ENCODE data around the gene USP43. TPM values are rescaled to one million over a fixed set of nuclear protein-coding genes. Genes with fewer than 3 reads are reported as not detected.
"Not testable (repeated sequence)": the region's sequence is repeated elsewhere in the genome, so short reads cannot be mapped to it uniquely, and the experiment has no call there.

Gene USP43
- not detected for polyA plus RNA-seq (2012; ENCODE audit: insufficient read depth, insufficient read length, low read depth)

GRCh38 chr17:9644910-9645751 lies at the start of gene USP43:
Gene USP43 (plus strand): TSS chr17:9645517. CDS start chr17:9645633, 116 bp downstream.
- Histone ChIP-seq H3K9me3 (no peaks in the 10 kb centered on the region), H3K27me3 (no peaks in the 10 kb centered on the region), H3K36me3 (no peaks in the 10 kb centered on the region), H3K4me3 (ENCODE audit: low read depth, low read length) (no peak within 1 kb of the TSS), H3K4me1 (no peaks in the 10 kb centered on the region)
- DNase-seq = no peak
- TF ChIP-seq CTCF (IDR thresholded peaks at IDR 0.05; ENCODE audit: low read depth, low read length) = no peak

GRCh38 chr17:9597638-9598037 lies 47.7 kb upstream of the USP43 start:
- H3K9me3 ChIP-seq; DNase-seq; H3K4me1 ChIP-seq; H3K36me3 ChIP-seq; H3K4me3 ChIP-seq (ENCODE audit: low read depth, low read length); H3K27me3 ChIP-seq: not testable (repeated sequence)

- TF ChIP-seq CTCF (IDR thresholded peaks at IDR 0.05; ENCODE audit: low read depth, low read length) = no peak
- H3K4me1 ChIP-seq = no peaks in the 10 kb centered on the region
- no peak overlapping the region for H3K4me3 ChIP-seq (ENCODE audit: low read depth, low read length)
- H3K27me3 ChIP-seq = no peaks in the 10 kb centered on the region
- DNase-seq = no peak
- no peaks in the 10 kb centered on the region for H3K9me3 ChIP-seq
- no peaks in the 10 kb centered on the region for H3K36me3 ChIP-seq
These were observed 46.7 kb upstream of the USP43 start for GRCh38 chr17:9598661-9599060.

- not testable (repeated sequence) for H3K9me3 ChIP-seq; H3K27me3 ChIP-seq; DNase-seq; H3K36me3 ChIP-seq; H3K4me3 ChIP-seq (ENCODE audit: low read depth, low read length); H3K4me1 ChIP-seq
These were observed 40.7 kb upstream of the USP43 start for GRCh38 chr17:9604583-9604982.

- no peak overlapping the region for H3K4me3 ChIP-seq (ENCODE audit: low read depth, low read length)
- H3K4me1 ChIP-seq = no peaks in the 10 kb centered on the region
- no peak for DNase-seq
- no peaks in the 10 kb centered on the region for H3K27me3 ChIP-seq
- H3K36me3 ChIP-seq = no peaks in the 10 kb centered on the region
- no peaks in the 10 kb centered on the region for H3K9me3 ChIP-seq
- TF ChIP-seq CTCF (IDR thresholded peaks at IDR 0.05; ENCODE audit: low read depth, low read length) = no peak
These were observed 38.9 kb upstream of the USP43 start for GRCh38 chr17:9606453-9606852.

GRCh38 chr17:9607058-9607457 lies 38.3 kb upstream of the USP43 start:
- not testable (repeated sequence) for H3K9me3 ChIP-seq; DNase-seq; H3K4me3 ChIP-seq (ENCODE audit: low read depth, low read length); H3K36me3 ChIP-seq; H3K27me3 ChIP-seq; H3K4me1 ChIP-seq

- no peak for DNase-seq
- TF ChIP-seq CTCF (IDR thresholded peaks at IDR 0.05; ENCODE audit: low read depth, low read length) = no peak
- no peaks in the 10 kb centered on the region for H3K4me1 ChIP-seq
- H3K27me3 ChIP-seq = no peaks in the 10 kb centered on the region
- H3K9me3 ChIP-seq = no peaks in the 10 kb centered on the region
- no peaks in the 10 kb centered on the region for H3K36me3 ChIP-seq
- no peak overlapping the region for H3K4me3 ChIP-seq (ENCODE audit: low read depth, low read length)
These were observed 33.8 kb upstream of the USP43 start for GRCh38 chr17:9611557-9611956.
